ENCODE results near the gene SPRR4. TPM values are rescaled to one million over a fixed set of nuclear protein-coding genes. Genes with fewer than 3 reads are reported as not detected.

The SPRR4 gene
- total RNA-seq, 1 donor: not detected

GRCh38 chr1:152986578-152986977 is 16.1 kb downstream of the SPRR4 start:
- DNase-seq (ENCODE audit: low read depth): no peak

GRCh38 chr1:152993186-152993585 is 22.7 kb downstream of the SPRR4 start:
- TF ChIP-seq, protein P1, sequence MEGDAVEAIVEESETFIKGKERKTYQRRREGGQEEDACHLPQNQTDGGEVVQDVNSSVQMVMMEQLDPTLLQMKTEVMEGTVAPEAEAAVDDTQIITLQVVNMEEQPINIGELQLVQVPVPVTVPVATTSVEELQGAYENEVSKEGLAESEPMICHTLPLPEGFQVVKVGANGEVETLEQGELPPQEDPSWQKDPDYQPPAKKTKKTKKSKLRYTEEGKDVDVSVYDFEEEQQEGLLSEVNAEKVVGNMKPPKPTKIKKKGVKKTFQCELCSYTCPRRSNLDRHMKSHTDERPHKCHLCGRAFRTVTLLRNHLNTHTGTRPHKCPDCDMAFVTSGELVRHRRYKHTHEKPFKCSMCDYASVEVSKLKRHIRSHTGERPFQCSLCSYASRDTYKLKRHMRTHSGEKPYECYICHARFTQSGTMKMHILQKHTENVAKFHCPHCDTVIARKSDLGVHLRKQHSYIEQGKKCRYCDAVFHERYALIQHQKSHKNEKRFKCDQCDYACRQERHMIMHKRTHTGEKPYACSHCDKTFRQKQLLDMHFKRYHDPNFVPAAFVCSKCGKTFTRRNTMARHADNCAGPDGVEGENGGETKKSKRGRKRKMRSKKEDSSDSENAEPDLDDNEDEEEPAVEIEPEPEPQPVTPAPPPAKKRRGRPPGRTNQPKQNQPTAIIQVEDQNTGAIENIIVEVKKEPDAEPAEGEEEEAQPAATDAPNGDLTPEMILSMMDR (IDR thresholded peaks at IDR 0.05; ENCODE audit: insufficient read depth, low read depth, low read length): no peak

More at GRCh38 chr1:152986578-152986977, 16.1 kb downstream of the SPRR4 start:
- no peak overlapping the region for H3K4me3 ChIP-seq (ENCODE audit: low read depth, low read length)
- TF ChIP-seq, protein P1 (IDR thresholded peaks at IDR 0.05; ENCODE audit: insufficient read depth, low read depth, low read length): no peak

DNA sequence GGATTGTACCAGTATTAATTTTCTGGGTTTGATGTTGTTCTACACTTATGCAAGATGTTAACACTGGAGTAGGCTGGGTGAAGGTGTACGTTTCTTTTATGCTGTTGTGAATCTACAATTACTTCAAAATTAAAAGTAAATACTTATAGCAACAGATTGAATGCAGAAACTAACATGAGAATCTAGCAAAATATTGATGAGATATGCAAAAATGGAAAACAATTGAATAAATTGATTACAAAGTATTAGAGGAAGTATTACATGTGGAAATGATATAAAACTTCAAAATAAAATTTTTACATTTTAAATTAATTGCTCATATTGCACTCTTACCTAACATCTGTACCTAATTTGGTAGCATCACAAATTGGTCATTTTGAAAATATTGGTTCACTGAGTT is 25.4 kb downstream of the SPRR4 start:
- DNase-seq (ENCODE audit: low read depth): no peak
- TF ChIP-seq, protein P1 (IDR thresholded peaks at IDR 0.05; ENCODE audit: insufficient read depth, low read depth, low read length): no peak
- H3K4me3 ChIP-seq (ENCODE audit: low read depth, low read length): no peak overlapping the region

More at GRCh38 chr1:152993186-152993585, 22.7 kb downstream of the SPRR4 start:
- H3K4me3 ChIP-seq (ENCODE audit: low read depth, low read length): no peak overlapping the region
- no peak for DNase-seq (ENCODE audit: low read depth)

DNA sequence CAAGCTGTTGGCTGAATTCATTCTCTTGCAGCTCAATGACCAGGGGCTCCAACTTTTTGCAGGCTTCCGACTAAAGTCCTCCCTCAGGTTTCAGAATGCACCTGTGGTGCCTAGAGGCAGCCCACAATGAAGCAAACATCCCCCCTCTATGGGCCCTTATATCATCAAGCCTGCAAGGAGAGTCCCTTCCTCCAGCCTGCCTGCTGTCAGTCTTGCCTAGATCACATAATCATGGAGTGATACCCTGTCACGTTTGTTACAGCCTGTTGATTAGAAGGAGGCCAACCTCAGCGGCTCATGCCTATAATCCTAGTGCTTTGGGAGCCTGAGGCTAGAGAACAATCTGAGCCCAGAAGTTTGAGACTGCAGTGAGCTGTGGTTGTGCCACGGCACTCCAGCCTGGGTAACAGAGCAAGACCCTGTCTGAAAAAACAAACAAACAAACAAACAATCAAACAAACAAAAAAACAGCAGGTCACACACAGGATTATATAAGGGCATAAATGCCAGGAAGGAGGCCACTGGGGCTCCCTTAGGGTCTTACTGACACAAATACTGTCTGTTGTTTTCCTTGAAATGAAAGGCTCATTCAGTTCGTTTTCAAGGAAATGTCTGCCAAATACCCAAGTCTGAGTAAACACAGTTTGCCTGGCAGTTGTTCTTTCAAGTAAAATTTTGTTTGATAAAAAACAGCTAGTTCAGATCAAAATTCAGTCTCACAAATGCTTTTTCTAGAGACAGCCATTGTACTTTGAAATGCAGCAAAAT is 26.4 kb downstream of the SPRR4 start:
- no peak overlapping the region for H3K4me3 ChIP-seq (ENCODE audit: low read depth, low read length)
- TF ChIP-seq, protein P1 (IDR thresholded peaks at IDR 0.05; ENCODE audit: insufficient read depth, low read depth, low read length): no peak
- no peak for DNase-seq (ENCODE audit: low read depth)

DNA sequence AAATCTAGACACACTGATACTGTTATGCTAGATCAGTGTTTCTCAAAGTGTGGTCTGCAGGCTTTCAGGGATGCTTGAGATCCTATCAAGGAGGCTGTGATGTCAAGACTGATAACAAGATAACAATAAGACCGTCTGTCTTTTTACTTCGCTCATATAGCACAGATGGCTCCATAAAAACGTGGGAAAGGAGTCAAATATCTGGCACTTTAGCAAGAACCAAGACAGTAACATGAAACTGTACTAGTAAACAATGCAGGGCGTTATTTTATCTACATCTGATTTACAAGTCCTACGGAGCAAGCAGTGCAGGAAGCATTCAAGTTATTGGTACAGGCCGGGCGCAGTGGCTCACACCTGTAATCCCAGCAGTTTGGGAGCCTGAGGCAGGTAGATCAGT is 27.5 kb downstream of the SPRR4 start:
- DNase-seq (ENCODE audit: low read depth): no peak
- TF ChIP-seq, protein P1 (IDR thresholded peaks at IDR 0.05; ENCODE audit: insufficient read depth, low read depth, low read length): no peak
- no peak overlapping the region for H3K4me3 ChIP-seq (ENCODE audit: low read depth, low read length)

DNA sequence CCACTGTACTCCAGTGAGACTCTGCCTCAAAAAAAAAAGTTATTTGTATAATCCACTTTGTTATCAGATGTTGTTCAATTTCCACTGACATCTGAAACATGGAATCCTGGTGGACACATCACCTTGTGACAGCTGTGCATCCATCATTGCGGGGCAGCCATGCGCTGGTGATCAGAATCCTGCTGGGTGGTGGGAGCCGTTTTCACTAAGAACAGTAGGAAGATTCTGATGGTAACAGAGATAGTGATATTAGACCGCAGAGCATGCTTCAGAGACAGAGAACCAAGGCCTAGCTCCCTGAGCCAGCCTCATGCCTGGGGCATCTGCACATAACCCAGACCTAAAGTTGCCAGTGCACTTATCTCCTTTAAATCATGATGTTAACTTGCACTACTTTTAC is 28.0 kb downstream of the SPRR4 start:
- no peak overlapping the region for H3K4me3 ChIP-seq (ENCODE audit: low read depth, low read length)
- no peak for DNase-seq (ENCODE audit: low read depth)
- TF ChIP-seq, protein P1 (IDR thresholded peaks at IDR 0.05; ENCODE audit: insufficient read depth, low read depth, low read length): no peak
